Activated T-cell treated with anti-CD3 and anti-CD28 coated beads, Interleukin-2, amount 50 U/mL, for 24 hours (primary cell): Measurements from ENCODE around the gene BPGM.

Source experiments
- DNase-seq: peaks from one replicate; pipeline ENCODE4 v3.0.0-alpha.2; 2020
- H3K27ac Mint-ChIP-seq: 2 replicates; pipeline ENCODE4 v1.8.0; 2020; ENCODE audit warnings: mild to moderate bottlenecking, mixed read lengths
- H3K27me3 Mint-ChIP-seq: 2 replicates; pipeline ENCODE4 v1.8.0; 2020; ENCODE audit warnings: mixed read lengths
- H3K36me3 Mint-ChIP-seq: 2 replicates; pipeline ENCODE4 v1.8.0; 2020; ENCODE audit warnings: low read depth, mixed read lengths
- H3K4me1 Mint-ChIP-seq: 2 replicates; pipeline ENCODE4 v1.8.0; 2020; ENCODE audit warnings: low read depth, mixed read lengths
- H3K4me3 Mint-ChIP-seq: 2 replicates; pipeline ENCODE4 v1.8.0; 2020; ENCODE audit warnings: mild to moderate bottlenecking, moderate library complexity, mixed read lengths
- H3K9me3 Mint-ChIP-seq: 2 replicates; pipeline ENCODE4 v1.8.0; 2020; ENCODE audit warnings: mixed read lengths

Gene BPGM

DNA sequence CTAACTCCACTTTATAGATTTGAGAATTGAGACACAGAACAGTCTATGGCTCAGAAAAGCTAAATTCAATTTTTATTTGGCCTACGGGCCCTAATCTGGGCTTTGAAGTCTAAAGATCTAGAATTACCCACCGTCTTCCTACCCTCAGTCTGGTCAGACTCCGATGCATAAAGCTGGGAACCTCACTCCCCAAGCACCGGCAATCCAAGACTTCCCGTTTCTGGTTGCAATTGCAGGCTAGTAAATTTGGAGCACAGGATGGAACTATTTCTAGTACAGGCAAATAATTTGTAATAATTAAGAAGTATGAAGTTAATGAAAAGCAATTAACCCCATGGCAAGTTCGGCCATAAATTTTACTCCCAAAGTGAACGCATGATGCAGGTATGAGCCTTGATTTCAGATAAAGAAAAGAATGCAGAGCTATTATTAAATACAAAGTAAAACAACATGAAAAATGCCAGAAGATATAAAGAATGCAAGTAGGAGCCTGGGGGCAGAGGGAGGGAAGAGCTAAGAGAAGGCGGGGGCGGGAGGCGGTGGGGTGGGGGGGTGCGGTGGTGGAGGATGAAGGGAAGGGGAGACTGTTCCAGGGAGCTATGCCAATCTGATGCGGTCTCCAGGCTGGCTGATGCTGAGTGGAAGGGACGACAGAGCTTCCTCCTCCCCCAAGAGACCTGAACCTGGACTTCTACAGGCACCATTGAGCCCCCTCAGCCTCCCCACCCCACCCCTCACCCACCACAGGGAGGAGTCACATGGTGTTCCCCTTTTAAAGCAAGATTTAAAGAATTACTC, 45.1 kb downstream of the BPGM start:
- Mint-ChIP-seq H3K9me3 (no peaks in the 10 kb centered on the region), H3K27me3 (no peaks in the 10 kb centered on the region), H3K4me3 (no peak overlapping the region), H3K4me1 (peaks cover 22% of the 10 kb centered on the region), H3K36me3 (no peaks in the 10 kb centered on the region), H3K27ac (no peak overlapping the region)
- DNase-seq: no peak

DNA sequence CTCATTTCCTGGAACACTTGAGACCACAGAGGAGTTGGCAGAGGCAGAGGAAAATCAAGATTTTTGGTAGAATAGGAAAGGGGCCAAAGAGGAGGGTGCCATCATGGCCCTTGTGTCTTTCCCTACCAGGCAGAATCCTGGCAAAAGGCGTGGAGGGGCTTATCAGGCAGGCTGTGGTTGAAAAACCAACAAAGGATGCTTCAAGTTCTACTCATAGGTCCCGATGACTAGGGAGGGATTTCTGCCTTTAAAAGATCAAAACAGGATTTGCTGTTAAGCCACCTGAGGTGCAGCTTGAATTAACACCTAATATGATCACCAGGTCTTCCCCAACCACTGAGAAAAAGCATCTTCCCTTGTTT, 45.7 kb downstream of the BPGM start:
- H3K27me3 Mint-ChIP-seq: no peaks in the 10 kb centered on the region
- H3K36me3 Mint-ChIP-seq: no peaks in the 10 kb centered on the region
- DNase-seq: no peak
- peaks cover 22% of the 10 kb centered on the region for H3K4me1 Mint-ChIP-seq
- H3K4me3 Mint-ChIP-seq: no peak overlapping the region
- H3K27ac Mint-ChIP-seq: no peak overlapping the region
- H3K9me3 Mint-ChIP-seq: no peaks in the 10 kb centered on the region

DNA sequence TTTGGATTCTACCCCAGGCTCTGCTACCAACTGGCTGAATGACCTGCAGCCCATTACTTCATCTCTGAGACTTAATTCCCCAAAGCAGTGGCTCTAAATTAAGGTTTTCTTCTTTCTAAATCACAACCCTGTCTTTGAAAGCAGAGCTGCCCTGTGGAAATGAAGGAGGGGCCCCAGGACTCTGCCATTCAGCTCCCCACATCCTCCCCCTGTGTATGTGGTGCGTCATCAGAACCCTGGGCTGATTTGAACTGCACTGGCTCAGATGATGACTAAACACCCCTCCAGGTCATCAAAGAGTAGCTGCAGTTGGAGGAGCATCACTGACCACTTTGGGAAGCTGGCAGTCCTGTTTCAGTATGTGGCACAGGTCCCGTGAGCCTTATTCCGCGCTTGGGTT, 46.6 kb downstream of the BPGM start:
- Mint-ChIP-seq H3K36me3 (no peaks in the 10 kb centered on the region), H3K4me3 (no peak overlapping the region), H3K9me3 (no peaks in the 10 kb centered on the region), H3K4me1 (peaks cover 22% of the 10 kb centered on the region), H3K27ac (no peak overlapping the region), H3K27me3 (no peaks in the 10 kb centered on the region)
- DNase-seq: no peak

DNA sequence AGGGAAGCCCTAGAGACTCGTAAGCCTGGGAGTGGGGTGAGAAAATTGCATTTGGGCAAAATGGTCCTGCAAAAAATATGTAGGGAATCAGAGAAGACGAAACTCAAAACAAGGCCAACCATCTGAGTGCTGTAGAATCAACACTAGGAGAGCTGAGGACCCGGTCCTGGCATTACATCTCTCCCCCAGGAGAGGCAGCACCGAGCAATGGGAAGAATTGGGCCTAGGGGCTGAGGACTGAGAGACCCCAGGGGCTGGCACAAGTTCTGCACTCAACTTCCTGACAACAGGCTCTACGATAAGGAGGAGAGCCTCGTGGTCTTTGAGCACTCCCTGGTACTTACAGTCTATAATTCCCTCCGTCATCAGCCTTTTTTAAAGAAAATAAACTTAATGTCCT, 47.6 kb downstream of the BPGM start:
- H3K36me3 Mint-ChIP-seq: no peaks in the 10 kb centered on the region
- DNase-seq: no peak
- H3K4me1 Mint-ChIP-seq: peaks cover 22% of the 10 kb centered on the region
- H3K27ac Mint-ChIP-seq: no peak overlapping the region
- H3K9me3 Mint-ChIP-seq: no peaks in the 10 kb centered on the region
- no peak overlapping the region for H3K4me3 Mint-ChIP-seq
- no peaks in the 10 kb centered on the region for H3K27me3 Mint-ChIP-seq

DNA sequence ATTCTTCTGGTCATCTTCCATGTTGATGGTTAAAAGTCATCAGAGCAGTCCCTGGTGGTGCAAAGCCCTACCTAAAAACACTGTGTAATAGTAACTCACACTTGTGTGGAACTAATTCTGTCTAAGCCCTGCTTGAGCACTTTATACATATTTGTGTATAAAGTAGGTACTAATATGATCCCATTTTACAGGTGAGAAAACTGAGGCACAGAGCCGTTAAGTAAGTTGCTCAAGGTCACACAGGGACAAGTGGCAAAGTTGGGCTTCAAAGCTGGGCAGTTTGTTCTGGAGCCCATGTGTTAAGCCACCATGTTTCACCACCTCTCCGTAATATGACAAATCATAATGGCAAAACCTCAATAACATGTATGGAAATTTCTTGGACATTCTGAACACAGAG, 48.1 kb downstream of the BPGM start:
- no peaks in the 10 kb centered on the region for H3K27me3 Mint-ChIP-seq
- DNase-seq: no peak

DNA sequence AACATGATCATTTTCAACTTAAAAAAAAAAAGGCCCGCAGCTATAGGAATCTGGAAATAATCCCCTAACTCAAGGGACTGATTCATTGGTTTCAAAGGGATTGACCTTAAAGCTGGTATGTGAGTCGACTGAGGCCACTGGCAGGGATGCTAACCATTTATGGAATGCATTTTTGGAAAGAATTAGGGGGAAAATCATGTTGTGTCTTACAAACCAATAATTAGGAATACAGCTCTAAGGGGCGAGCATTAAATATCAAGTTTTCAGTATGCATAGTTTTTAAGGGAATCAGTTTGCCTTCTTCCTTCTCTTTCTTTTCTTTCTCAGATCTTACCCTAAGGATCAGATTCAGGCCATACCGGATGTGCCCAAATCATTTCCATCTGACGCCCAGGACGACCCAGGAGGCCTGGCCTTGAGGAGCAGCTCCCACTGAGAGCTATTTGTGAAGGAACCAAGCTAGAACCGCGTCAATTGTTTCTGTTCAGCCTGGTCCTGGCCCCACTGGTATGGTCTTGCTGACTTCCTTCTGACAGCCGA, 48.7 kb downstream of the BPGM start:
- Mint-ChIP-seq H3K36me3 (no peaks in the 10 kb centered on the region), H3K27ac (no peak overlapping the region), H3K4me1 (peaks cover 18% of the 10 kb centered on the region), H3K9me3 (no peaks in the 10 kb centered on the region), H3K27me3 (no peaks in the 10 kb centered on the region), H3K4me3 (no peak overlapping the region)
- no peak for DNase-seq

More for the DNA sequence above, 48.1 kb downstream of the BPGM start:
- no peak overlapping the region for H3K27ac Mint-ChIP-seq
- no peaks in the 10 kb centered on the region for H3K9me3 Mint-ChIP-seq
- H3K4me1 Mint-ChIP-seq: peaks cover 22% of the 10 kb centered on the region
- H3K36me3 Mint-ChIP-seq: no peaks in the 10 kb centered on the region
- no peak overlapping the region for H3K4me3 Mint-ChIP-seq

DNA sequence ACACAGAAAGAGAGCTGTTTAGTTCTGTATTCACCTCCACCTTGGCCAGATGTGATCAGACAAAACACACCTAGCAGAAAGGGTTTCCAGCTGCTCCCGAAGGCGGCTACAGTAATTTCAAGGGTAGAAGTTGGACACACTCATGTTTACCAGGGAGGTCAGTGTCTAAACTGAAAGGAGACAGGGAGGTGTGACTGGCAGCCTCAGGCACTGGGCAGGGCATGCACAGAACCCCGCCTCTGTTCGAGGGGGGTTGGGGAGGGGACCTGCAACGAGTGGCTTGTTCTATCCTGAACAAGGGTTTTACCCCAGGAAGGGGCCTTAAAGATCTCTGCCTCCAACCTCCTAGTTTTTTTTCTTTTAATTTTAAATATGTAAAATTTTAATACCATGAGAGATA, 49.6 kb downstream of the BPGM start:
- Mint-ChIP-seq H3K9me3 (no peaks in the 10 kb centered on the region), H3K36me3 (no peaks in the 10 kb centered on the region)
- DNase-seq: no peak

DNA sequence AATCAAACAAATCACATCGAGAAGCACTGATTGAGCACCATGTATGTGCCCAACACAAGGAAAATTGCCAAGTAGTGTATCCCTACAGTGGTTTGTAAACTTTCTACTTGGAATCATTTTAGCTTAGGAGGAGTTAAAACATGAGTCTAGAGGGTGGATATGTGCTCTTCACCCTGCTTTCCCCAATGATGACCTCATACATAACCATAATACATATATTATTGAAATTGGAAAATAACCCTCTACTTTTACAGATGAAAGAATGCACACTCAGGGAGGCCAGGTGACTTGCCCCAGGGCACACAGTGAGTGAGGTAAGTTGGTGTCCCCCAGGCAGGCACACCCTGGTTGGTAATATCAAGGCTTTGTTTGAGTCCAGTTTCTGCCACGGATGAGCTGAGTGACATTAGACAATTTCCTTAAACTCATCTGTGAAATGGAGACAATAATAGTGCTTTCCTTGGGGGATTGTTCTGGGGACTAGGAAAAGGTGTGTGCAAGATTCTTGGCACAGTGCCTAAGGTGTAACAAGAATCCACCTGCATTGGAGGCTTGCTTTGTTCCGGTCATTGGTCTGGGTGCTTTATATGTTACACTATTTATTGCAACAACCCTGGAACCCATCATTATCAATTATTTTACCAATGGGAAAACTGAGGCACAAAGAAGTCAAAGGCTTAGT, 50.7 kb downstream of the BPGM start:
- Mint-ChIP-seq H3K27ac (no peak overlapping the region), H3K36me3 (no peaks in the 10 kb centered on the region), H3K4me1 (peaks cover 11% of the 10 kb centered on the region), H3K9me3 (no peaks in the 10 kb centered on the region), H3K27me3 (no peaks in the 10 kb centered on the region), H3K4me3 (no peak overlapping the region)
- DNase-seq: no peak

More for the DNA sequence above, 49.6 kb downstream of the BPGM start:
- no peak overlapping the region for H3K27ac Mint-ChIP-seq
- H3K4me3 Mint-ChIP-seq: no peak overlapping the region
- H3K4me1 Mint-ChIP-seq: peaks cover 18% of the 10 kb centered on the region
- no peaks in the 10 kb centered on the region for H3K27me3 Mint-ChIP-seq

DNA sequence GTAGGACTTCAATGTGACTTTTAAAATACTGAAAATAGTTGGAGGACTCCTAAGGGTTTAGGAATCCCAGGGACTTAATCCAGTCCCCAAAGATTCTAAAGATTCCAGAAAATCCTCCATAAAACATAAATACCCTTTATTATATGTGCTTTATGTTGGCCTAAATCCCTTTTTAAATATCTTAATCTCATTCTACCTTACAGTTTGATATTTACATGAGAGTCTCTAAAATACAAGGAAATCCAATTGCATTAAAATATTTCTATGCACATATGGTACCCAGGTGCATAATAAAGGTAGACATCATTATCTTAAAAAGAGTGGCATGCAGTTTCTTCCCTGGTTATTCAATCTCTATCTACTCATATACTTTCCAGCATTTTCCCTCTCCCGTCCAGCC, 51.8 kb downstream of the BPGM start:
- no peaks in the 10 kb centered on the region for H3K9me3 Mint-ChIP-seq
- no peaks in the 10 kb centered on the region for H3K4me1 Mint-ChIP-seq
- H3K4me3 Mint-ChIP-seq: no peak overlapping the region
- H3K27ac Mint-ChIP-seq: no peak overlapping the region
- H3K36me3 Mint-ChIP-seq: no peaks in the 10 kb centered on the region
- DNase-seq: no peak
- no peaks in the 10 kb centered on the region for H3K27me3 Mint-ChIP-seq

DNA sequence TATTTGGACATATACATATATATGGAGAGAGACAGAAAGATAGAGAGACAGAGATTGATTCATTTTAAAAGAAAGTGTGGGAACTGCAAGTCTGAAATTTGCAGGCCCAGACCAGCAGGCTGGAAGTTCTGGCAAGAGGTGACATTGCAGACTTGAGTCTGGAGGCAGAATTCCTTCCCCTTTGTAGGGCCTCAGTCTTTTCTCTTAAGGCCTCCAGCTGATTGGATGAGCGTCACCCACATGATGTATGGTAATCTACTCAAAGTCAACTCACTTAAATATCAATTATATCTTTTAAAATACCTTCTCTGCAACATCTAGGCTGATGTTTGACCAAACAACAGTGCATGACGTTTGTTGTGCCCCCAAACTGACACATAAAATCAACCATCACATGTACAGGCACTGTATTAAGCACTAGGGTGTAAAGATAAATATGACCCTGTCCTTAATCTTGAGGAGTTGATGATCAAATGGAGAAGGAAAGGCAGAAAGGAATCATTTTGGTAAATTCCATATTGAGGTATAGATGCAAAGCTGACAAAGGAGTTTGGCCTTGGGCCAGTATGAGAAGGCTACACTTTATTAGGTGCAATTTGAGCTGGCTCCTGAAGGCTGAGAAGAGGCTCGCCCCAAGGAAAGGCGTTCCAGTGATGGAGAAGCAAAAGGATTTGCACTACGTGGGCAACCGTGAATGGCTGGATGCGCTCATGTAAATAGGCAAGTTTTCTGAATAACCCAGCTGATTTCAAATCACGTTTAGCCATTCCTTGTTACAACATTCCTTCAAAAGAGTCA, 52.6 kb downstream of the BPGM start:
- H3K4me1 Mint-ChIP-seq: no peaks in the 10 kb centered on the region
- H3K27ac Mint-ChIP-seq: no peak overlapping the region
- no peaks in the 10 kb centered on the region for H3K27me3 Mint-ChIP-seq
- H3K4me3 Mint-ChIP-seq: no peak overlapping the region
- H3K9me3 Mint-ChIP-seq: no peaks in the 10 kb centered on the region
- no peaks in the 10 kb centered on the region for H3K36me3 Mint-ChIP-seq
- DNase-seq: no peak

DNA sequence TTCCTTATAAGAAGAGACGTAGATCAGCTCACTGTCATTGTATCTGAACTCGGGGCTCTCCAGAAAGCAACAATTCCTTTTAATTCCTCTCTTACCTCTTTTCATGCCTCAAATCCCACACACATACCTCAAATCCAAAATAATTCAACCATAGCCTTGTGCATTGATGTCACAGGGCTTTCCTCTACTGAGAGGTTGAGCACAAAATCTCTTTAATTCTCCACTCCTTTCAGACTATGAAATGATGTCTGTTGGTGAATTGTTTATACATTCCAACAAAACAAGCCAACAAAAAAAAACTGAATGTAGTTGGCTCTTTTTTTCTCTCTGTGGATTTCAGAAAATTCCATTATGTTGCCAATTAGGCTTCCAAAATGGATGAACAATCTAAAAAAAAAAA, 53.2 kb downstream of the BPGM start:
- Mint-ChIP-seq H3K36me3 (no peaks in the 10 kb centered on the region), H3K4me3 (no peak overlapping the region), H3K4me1 (no peaks in the 10 kb centered on the region), H3K9me3 (no peaks in the 10 kb centered on the region), H3K27ac (no peak overlapping the region), H3K27me3 (no peaks in the 10 kb centered on the region)
- no peak for DNase-seq

DNA sequence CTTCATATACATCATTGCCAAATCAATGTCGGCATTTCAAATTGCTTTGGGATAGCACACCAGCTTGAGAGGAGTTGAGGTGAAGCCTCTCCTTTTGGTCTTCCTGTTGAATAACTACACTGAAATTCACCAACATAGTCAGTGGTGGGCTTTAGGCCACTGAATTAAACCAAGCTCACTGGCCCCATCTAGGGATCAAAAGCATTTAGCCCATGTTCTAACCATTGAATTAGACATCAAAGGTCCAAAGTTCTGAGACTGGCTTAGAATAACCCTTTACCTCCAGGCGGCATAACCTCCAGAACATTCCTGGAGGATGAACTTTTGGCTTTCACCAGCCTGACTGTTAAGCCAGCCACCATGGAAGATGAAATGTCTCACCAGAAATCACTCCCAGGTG, 54.6 kb downstream of the BPGM start:
- no peaks in the 10 kb centered on the region for H3K36me3 Mint-ChIP-seq
- H3K4me1 Mint-ChIP-seq: no peaks in the 10 kb centered on the region
- no peaks in the 10 kb centered on the region for H3K27me3 Mint-ChIP-seq
- DNase-seq: no peak
- no peak overlapping the region for H3K27ac Mint-ChIP-seq
- no peak overlapping the region for H3K4me3 Mint-ChIP-seq
- H3K9me3 Mint-ChIP-seq: no peaks in the 10 kb centered on the region

DNA sequence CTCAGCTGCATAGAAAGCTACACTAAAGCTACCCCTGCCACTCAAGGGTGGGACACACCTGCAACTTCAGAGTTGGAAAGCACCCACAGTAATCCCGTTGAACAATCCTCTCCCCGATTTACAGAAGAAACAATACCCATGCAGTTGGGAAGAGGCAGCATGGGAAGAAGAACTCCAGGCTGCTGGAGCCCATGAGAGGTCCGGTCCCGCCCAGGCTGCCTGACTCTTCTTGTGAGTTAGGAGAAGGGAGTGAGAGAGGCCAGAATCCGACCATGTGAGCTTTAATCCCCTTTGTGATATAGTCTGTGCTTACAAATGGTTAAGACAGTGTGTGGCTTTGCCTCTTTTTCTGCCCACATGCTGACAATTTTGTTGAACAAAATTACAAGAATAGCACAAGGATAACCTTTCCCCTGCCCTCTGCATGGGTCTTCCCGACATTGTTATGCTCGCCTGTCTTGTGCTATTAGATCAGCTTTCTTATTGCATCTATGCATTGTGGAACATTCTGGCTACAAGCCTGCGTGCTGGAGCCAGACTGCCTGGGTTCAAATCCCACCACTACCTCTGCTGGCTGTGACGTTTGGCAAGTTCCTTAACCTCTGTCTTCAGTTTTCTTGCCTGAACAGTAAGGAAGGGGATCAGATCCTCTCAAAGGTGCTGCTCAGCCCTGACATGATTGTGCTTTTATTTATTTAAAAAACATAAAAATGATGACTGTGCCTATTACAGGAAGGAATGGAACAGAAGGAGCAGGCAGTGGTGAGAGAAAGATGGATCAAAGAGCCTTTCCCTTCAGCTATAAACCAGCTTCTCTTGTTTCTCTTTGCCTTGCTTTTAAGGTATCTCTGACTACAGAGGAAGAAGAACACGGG, 56.0 kb downstream of the BPGM start:
- H3K4me3 Mint-ChIP-seq: no peak overlapping the region
- no peaks in the 10 kb centered on the region for H3K4me1 Mint-ChIP-seq
- H3K27me3 Mint-ChIP-seq: no peaks in the 10 kb centered on the region
- H3K9me3 Mint-ChIP-seq: no peaks in the 10 kb centered on the region
- DNase-seq: no peak
- H3K36me3 Mint-ChIP-seq: no peaks in the 10 kb centered on the region
- H3K27ac Mint-ChIP-seq: no peak overlapping the region

DNA sequence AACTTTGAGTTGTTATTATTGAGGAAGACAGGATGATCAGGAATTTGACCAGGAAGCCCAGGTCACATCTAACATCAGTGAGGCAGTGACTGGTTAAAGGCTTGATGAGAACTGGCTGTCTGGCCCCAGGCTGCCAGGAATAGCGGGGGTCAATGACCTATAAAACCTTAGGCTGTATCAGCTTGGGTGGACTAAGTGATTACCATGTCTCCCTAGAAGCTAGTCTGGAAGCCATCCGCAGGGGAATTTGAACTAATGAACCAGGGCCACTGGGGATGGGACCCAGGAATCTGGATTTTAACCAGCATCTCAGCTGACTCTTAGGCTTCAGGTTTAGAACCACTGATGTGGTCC, 56.6 kb downstream of the BPGM start:
- Mint-ChIP-seq H3K27ac (no peak overlapping the region), H3K36me3 (no peaks in the 10 kb centered on the region)

More for the DNA sequence above, 56.6 kb downstream of the BPGM start:
- Mint-ChIP-seq H3K4me3 (no peak overlapping the region), H3K27me3 (no peaks in the 10 kb centered on the region), H3K4me1 (no peaks in the 10 kb centered on the region), H3K9me3 (no peaks in the 10 kb centered on the region)
- DNase-seq: no peak
